ENCODE results near the gene SPON1. TPM values are rescaled to one million over a fixed set of nuclear protein-coding genes. Genes with fewer than 3 reads are reported as not detected.

The SPON1 gene
- total and polyA plus RNA-seq, 8 donors: 9.3 to 122 (median 26.9) TPM

GRCh38 chr11:14021738-14022137 lies 59.2 kb downstream of the SPON1 start:
- Histone ChIP-seq H3K27ac (no peak overlapping the region), H3K36me3 (no peaks in the 10 kb centered on the region), H3K4me3 (no peak overlapping the region), H3K27me3 (no peaks in the 10 kb centered on the region), H3K9me3 (no peaks in the 10 kb centered on the region), H3K4me1 (peaks cover 0 to 19% (median 9%) of the 10 kb centered on the region in 4 donors)
- intact Hi-C loops (cut with DNase I; ENCODE audit: low total_unique reads): no loop called here
- WGBS, 5 donors: 62 to 74% (median 69%) methylated on average over 4 of the region's 4 CpGs
- no peak for DNase-seq
- TF ChIP-seq POLR2A (IDR thresholded peaks at IDR 0.05) (no peak), CTCF (IDR thresholded peaks at IDR 0.05) (no peak), EP300 (IDR thresholded peaks at IDR 0.05) (no peak)

DNA sequence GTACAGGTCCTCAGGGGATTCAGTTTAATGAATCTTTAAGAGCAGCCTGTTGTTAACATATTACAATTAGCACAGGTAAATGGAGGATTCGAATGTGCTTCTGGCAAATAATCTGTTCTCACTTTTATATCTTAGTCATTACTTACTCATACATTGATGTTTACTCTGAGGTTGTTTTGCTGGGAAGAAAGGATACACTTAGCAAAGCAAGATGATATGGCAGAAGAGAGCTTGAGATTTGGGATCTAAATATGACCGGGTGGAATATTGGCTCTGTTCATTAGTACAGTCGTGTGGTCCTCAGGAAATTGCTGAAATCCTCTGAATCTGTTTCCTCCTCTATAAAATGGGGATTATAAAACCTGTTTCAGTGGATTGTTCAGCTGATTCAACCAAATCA lies 59.7 kb downstream of the SPON1 start:
- H3K4me1 ChIP-seq: peaks cover 0 to 24% (median 11%) of the 10 kb centered on the region in 4 donors
- H3K36me3 ChIP-seq: no peaks in the 10 kb centered on the region
- TF ChIP-seq EP300 (IDR thresholded peaks at IDR 0.05) (no peak), CTCF (IDR thresholded peaks at IDR 0.05) (no peak), POLR2AphosphoS5 (IDR thresholded peaks at IDR 0.05) (no peak), POLR2A (IDR thresholded peaks at IDR 0.05) (no peak)
- H3K9me3 ChIP-seq: no peaks in the 10 kb centered on the region
- 37 to 69% (median 48%) methylated on average over 3 of the region's 3 CpGs for WGBS, 5 donors
- intact Hi-C loops (cut with DNase I; ENCODE audit: low total_unique reads): no loop called here
- no peak overlapping the region for H3K4me3 ChIP-seq
- no peaks in the 10 kb centered on the region for H3K27me3 ChIP-seq
- DNase-seq: no peak
- H3K27ac ChIP-seq: peak overlapping the region in 1 of 5 donors; percentile 29

DNA sequence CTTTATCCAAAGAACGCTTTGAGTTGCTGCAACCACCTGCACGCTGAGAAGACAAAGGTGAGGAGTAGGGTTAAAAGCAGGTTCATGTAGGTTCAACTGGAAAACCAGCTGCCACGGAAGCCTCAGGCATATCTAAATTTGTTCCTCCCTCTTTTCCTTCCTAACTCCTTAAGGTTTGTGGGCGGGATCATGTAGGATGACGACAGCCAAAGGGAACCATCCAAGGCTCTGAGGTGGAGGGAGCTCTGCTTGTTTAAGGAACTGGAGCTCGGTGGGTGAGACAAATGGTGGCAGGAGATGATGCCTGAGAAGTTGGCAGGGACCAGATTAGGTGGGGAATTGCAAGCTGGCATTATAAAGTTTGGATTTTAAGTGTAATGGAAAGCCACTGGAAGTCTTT lies 60.3 kb downstream of the SPON1 start:
- intact Hi-C loops (cut with DNase I; ENCODE audit: low total_unique reads): no loop called here
- Histone ChIP-seq H3K9me3 (no peaks in the 10 kb centered on the region), H3K36me3 (no peaks in the 10 kb centered on the region), H3K4me1 (peaks cover 0 to 28% (median 13%) of the 10 kb centered on the region in 4 donors), H3K27me3 (no peaks in the 10 kb centered on the region), H3K27ac (peak overlapping the region in 1 of 5 donors; percentile 29), H3K4me3 (no peak overlapping the region)
- 61 to 66% (median 66%) methylated on average over 6 of the region's 6 CpGs for WGBS, 5 donors
- peak in 1 of 2 donors; percentile 22 for DNase-seq
- TF ChIP-seq POLR2AphosphoS5 (IDR thresholded peaks at IDR 0.05): no peak
- TF ChIP-seq POLR2A (IDR thresholded peaks at IDR 0.05): no peak
- no peak for TF ChIP-seq CTCF (IDR thresholded peaks at IDR 0.05)
- no peak for TF ChIP-seq EP300 (IDR thresholded peaks at IDR 0.05)

DNA sequence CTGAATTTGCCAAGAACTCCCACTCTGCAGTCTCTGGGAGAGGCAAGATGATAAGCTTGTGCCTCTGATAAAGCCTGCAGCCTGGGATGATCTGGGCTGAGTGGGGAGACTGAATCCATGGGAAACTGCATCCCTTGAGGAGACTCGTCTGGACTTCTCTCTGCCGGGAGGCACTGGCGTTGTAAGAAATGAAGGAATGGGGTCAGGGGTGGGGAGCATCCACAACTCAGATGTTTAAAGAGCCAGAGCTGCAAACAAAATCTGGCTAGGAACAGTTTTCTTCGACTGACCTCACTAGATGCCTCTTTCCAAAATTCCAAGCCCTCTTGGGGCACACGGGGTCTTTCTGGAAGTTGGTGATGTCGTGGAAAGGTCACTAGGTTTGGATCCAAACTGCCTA lies 64.4 kb downstream of the SPON1 start:
- 30 to 54% (median 46%) methylated on average over 6 of the region's 6 CpGs for WGBS, 5 donors
- Histone ChIP-seq H3K36me3 (no peaks in the 10 kb centered on the region), H3K27ac (peak overlapping the region in 4 of 5 donors; percentile 17 to 85 (median 58)), H3K4me1 (peaks cover 15 to 54% (median 30%) of the 10 kb centered on the region in 4 donors), H3K9me3 (no peaks in the 10 kb centered on the region), H3K27me3 (no peaks in the 10 kb centered on the region), H3K4me3 (no peak overlapping the region)
- intact Hi-C loops (cut with DNase I; ENCODE audit: low total_unique reads): no loop called here
- DNase-seq: peak in 1 of 2 donors; percentile 83
- no peak for TF ChIP-seq POLR2A (IDR thresholded peaks at IDR 0.05)
- TF ChIP-seq EP300 (IDR thresholded peaks at IDR 0.05): no peak
- TF ChIP-seq POLR2AphosphoS5 (IDR thresholded peaks at IDR 0.05): no peak
- TF ChIP-seq CTCF (IDR thresholded peaks at IDR 0.05): no peak
